Activated naive CD8-positive, alpha-beta T cell treated with anti-CD3 and anti-CD28 coated beads, Interleukin-2, amount 50 U/mL, for 16 hours (primary cell): ENCODE measurements around the gene LINC01488.

Experiments used
- DNase-seq: peaks from one replicate; pipeline ENCODE4 v3.0.0-alpha.2; 2020; ENCODE audit warnings: low read depth, low spot score

The LINC01488 gene

DNA sequence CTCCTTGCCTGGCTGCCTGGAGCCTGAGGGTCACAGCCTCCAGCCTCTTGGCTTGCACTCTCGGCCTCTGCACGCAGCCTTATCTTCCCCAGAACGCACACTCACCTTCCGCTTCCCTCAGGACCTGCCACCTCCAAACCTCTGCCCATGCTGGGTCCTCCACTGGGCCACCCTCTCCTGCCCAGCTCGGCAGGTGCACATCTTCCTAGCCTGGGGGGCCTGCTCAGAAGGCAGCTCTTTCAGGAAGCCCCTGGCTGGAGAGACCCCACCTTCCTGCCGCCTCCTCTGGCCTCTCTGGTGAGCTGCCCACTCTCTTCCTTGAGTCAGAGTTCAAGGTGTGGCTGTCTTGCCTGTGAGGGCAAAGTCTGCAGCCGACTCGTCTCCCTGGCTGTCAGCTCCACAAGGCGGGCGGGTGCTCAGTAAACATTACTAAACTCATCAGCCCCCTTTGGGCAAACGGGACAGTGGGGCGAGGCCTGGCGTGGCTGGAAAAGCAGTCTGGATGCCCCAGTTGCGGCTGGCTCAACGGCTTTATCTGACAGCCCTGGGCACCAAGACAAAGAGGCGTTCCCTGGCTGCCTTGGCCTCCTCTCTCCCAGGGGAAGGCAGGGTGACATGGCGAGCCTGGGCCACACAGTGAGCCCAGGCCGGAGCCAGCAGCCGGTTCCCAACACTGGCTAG lies 1.7 kb upstream of the LINC01488 start:
- no peak for DNase-seq

DNA sequence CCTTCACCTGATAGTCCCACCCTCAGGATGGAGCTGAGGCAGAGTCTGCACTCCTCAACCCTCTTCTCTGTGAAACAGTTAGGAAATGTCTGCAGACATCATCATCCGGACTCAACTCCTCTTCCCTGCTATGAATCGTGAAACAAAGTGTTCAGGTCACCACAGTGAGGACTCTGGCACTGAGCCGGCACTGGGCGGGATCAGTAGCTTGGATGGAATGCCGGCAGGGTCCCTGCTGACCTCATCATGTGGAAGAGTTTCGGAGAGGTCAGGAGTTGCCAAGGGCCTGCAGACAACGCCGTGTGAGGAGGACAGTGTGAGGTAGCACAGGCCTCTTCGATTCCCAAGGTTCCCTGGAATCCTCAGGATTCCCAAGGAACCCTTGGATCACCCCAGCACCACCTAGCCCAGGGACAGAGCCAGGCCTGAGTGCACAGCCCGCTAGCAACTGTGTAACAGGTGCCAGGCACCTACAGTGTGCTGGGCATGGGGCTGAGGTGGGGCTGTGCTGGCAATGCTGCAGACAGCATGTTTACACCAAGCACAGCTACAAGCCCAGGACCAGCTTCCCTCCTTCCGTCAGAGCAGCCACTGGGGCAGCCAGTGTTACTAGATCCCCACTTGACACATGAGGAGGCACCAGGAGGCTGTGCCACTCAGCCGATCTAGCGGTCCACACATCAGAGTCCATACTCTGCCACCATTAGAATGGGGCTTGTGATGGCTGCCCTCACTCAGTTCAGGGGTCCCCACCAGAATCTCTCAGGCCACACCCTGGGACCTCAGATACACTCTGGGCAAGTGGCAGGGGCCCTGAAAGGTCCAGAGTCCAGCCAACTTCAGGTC lies 693 bp upstream of the LINC01488 start:
- DNase-seq, result no peak

DNA sequence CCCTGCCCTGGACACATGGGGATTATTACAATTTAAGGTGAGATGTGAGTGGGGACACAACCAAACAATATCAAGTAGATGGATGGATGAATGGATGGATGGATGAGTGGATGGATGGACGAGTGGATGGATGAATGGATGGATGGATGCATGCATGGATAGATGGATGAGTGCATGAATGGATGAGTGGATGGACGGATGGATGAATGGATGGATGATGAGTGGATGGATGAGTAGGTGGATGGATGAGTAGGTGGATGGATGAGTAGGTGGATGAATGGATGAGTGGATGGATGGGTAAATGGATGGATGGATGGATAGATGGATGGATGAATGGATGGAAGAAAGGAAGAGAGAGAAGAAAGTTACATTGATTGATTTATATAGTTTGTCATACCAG lies 859 bp downstream of the LINC01488 start:
- no peak for DNase-seq

DNA sequence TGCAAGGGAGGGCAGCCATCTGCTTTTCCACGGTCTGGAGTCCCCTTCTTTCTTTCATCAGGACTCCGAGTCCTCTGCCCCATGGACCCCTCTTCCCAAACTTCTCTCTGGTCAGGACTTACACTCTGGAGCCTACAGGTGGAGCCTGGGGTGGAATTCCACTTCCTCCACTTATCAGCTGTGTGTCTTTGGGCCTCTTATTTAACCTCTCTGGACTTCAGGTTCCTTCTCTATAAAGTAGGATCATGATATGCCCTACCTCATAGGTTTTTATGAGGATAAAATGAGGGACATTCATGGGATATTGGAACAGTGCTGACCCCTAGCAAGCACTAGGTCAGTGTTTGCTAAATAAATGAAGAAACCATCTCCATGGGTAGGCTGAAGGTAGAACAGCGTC lies 1.7 kb downstream of the LINC01488 start:
- no peak for DNase-seq

DNA sequence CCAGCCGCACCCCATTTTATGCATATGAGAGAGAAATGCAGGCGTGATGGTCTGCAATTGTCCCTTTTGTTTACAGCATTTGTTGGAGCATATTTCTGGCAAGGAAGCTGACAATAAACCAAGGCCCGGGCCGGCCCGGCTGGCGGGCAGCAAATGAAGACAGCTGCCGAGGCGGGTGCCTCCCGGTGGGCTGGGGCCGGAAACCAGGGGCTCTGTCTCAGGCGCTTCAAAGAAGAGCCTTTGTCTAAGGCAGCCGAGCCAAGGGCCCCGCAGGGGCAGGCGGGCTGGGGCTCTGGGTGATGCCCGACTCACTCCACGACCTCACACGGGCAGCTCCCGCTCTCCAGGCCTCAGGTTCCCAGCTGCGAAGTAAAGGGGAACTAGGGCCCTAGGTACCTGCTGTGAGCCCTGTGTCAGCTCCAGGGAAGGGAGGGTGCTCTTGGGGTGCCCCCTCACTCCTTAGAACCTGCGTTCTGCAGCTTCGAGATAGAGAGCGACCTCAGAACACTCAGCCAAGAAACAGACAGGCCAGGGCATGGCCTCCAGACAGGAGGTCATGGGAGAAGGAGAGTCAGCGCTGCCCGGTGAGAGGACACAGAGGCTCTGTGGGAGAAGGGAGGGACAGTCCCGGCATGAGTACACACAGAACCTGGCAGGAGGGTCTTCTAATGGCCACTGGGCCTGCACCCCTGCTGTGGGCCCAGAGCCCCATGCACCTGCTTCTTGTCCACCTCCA lies 2.4 kb downstream of the LINC01488 start:
- DNase-seq, result no peak

DNA sequence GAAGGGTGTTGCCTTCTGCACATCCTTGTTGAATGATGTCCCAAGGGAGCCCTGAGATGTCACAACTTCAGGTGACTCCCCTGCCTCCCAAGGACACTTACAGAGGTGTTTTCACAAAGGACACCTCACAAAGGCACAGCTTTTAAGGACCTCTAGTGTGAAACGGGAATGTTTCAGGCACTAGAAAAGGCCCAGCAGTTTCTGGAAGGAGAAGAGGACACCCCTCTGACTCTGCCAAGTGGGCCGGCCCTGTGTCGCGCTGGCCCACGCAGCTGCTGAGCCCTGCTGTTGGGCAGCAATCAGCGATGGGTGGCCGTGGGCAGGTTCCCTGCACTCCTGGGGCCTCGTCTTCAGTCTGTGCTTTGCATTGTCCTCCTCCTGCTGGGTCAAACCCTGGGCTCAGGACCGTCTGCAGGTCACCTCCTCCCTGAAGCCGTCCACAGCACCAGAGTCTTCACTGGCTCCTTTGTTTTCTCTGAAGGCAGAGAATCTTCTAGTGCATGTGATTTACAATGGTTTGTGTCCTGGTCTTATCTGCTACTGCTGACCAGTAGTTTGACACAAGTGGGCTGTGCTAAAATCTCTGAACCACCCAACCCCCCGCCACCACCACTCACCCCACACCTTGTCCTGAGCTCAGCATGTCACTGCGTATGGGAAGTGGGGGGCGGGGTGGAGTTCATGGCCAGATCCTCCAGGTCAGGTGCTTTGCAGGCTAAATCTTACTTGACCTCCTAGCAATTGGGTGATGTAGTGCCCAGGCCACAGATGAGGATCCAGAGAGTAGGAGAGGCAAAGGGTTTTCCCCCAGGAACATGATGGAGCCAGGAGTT lies 3.2 kb downstream of the LINC01488 start:
- no peak for DNase-seq

DNA sequence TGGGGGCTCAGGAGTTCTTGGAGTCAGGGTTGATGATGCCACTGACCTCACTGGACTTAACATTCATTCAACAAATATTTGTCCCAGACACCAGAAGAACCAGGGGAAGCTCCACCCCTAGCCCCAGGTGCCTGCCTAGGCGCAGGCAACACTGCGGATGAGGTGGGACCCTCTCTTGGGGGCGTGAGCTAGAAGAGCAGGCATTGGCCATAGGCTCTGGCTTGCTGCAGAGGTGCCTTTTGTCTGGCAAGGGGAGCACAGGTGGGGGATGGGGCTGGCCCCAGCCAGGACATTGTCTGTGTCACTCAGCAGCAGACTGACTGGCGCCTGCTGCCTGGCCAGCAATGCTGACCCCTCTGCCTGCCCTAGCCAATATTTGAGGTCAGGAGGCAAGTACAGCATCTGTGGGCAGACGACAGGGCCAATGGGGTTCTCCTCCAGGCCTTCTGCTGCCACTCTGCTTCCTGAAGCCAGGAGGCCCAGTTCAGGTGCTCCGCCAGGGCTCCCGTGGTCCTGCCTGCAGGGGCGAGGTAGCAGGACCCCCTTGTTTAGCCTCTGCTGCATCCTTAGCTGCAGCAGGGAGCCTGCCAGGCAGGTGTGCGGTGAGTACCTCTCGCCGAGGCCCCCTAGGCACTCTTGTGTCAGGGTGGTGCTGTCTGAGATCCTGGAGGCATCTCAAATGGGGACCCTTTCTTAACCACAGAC lies 4.0 kb downstream of the LINC01488 start:
- DNase-seq, result no peak

DNA sequence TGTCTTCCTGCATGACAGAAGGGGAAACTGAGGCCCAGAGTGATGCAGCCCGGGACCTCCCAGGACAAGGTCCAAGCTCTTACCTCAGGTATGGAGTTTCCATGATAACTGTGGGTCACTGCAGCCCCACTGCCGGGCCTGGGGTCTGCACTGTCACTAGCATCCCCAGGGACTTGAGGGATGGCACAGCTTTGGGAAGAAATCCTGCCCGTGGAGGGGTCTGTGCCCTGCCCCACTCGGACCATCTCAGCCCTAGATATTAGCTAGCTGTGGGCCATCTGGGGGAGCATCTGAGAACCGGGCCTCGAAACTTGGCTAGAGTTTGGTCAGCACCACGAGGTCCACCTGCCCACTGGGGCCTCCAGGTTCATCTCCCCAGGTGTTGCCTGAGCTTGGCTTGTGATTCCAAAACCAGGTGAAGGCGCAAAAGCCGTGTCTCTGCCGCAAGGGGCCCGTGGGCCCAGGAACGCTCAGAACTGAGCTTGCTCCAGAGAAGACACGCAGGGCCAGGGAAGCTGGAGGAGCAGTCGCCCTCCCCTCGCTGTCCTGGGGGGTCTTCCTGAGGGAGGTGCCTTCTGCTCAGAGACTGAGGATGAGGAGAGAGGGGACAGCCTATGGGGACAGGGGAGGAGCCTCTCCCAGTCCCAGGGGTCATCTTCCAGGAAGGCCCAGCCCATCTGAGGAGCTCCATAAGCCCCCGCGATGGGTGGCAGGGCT lies 4.8 kb downstream of the LINC01488 start:
- DNase-seq, result no peak

DNA sequence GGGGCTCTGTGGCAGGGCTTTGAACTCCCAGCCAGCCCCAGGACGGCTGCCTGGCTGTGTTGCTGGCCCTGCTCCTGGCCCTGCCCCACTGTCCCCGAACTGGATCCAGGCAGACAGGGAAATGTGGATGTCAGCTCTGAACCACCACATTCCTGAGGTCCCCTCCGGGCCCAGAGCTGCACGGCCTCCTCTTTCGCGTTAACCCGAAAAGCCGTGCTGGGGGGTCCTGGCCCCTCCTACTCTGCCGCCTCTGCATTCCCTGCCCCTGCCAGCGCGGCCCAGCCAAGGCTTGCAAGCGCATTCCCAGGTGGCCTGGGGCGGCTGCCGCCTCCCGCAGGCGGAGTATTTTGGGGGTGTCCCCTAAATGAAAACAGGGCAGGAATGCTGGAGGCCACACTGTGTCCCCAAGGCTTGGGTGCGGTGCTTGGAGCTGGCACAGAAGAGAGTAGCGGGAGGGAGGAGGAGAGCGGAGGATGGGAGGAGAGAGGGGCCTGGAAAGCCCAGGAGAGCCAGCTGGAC lies 5.4 kb downstream of the LINC01488 start:
- DNase-seq, result no peak

DNA sequence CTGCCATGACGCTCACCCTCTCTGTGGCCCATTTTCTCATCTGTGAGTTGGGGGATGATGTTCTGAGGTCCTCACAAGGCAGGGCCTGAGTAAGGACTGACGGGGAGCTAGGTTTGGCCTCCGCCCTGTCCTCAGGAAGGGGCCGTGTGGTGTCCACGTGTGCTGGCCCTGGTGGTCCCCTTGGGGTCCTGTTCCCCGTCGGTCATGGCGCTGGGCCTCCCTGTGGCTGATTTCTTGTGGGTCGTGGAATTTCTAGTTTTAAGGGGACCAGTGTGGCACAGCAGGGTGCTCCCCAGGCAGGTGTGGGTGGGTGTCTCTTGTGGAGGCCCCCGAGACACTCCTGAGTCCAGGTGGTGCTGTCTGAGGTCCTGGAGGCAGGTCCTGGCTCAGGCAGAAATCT lies 5.9 kb downstream of the LINC01488 start:
- DNase-seq, result no peak

DNA sequence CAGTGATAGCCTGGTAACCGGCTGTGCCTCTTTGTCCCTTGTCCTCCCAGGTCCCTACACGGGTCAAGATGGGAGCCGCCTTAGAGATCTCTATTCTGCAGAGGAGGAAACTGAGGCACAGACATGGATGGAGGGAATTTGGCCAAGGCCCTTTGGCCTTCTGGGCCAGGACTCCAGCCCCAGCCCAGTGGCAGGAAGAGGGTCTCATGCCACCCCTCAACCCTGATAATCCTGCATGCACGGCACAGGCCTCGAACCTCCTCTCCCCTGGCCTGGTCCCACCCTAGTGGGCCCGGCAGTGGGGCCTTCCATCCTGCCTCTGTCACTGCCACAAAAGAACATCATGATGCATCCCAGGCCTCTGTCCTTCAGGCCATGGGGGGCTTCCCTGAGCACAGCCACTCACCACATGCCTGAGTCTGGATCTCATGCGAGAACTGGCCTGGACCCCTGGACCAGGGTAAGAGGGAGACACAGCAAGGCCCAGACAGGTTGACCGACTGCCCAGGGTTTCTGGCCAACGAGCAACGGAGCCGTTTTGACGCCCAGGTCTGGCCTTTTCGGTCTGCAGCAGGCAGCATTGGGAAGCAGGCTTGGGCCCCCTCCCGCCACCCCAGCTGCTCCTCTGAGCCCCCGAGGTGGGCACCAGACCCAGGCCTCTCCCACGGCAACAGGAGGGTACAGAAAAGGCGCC lies 6.5 kb downstream of the LINC01488 start:
- DNase-seq, result no peak

DNA sequence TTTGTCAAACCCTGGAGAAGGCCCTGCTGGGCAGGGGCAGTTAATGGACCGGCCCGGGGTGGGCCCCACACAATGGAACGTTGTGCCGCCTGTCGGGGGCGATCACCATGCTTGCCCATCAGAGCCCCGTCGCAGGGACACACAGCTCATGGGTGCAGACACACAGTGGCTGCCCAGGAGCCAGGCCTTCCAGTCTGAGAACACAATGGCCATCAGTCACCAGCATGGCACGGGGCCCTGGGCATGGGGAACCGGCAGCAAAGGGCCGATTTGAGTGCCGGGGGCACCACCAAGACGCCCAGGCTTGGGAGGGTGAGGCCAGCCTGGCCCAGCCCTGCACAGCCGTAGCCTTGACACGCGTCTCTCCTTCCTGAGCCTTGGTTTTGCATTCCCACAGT lies 7.1 kb downstream of the LINC01488 start:
- no peak for DNase-seq

DNA sequence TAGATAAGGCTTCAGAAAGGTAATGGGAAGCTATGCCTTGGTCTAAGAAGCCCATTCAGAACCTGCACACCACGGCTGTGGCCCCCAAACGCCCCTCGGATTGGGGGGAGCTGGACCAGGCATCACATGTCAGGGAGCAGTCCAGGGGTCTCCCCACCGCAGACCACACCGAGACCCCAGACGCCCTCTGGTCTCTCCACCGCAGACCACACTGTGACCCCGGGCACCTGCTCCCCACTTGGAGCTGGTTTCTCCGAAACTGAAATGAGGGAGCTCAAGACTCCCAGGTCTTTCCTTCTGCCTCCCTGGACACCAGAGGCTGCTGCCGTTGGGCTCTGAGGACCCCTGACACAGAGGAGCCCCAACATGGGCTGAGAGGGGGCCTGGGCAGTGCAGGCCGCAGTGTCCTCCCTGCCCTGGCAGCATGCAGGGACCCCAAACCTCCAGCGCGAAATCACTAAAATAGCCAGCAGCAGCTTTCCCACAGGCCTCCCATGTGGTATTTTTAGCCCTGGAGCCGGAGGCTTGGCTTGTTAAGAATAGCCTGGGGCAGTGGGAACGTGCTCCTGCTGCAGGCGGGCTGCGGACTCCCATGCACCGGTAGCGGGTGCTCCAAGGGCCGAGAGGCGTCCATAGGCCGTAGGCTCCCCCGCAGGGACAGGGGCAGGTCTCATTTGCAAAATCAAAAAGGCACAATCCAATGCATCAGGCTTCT lies 7.7 kb downstream of the LINC01488 start:
- DNase-seq, result no peak

DNA sequence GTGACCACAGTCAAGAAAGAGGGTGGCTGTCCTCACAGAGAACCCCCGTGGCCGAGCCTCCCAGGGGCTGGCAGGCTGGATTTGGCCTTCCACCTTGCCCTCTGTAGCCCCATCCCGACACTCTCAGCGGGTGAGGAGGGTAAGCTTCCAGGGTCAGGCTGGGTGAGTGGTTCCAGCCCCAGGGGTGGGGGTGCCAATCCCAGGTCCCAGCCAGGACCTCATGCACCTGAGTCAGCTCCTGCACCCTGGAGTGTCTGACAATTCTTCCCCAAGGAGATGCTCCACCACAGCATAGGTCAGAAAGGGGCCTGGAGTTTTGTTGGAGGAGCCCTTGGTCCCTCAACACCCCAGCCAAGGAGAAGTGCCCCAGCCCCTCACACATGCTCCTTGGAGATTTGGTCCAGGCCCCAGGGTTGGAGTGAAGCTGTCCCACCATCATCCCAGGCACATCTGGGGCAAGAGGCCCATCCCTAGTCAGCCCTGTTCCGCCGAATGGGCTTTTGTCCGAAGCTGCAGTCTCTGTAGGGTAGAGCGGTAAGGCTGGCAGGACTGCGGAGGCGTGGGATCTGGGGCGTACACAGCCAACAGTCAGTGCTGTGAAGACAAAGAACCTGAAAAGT lies 8.4 kb downstream of the LINC01488 start:
- DNase-seq, result no peak

DNA sequence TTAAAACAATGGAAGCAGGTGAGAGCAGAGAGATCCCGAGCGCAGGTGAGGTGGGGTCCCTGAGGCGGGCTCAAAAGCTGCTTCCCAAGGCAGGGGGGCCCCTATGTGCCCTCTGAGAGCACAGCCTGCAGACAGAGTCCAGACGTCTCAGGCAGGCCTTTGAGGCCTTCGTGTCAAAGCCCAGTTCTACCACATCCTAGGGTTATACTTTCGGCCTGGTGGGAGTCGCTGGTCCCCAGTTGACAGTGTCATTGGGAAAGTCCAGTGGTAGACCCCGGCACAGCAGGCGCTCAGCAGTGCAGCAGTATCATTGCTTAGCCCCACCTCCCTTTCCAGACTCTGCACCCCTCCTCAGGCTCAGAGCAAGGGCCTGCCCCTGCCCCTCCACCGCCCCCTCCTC lies 9.1 kb downstream of the LINC01488 start:
- no peak for DNase-seq

DNA sequence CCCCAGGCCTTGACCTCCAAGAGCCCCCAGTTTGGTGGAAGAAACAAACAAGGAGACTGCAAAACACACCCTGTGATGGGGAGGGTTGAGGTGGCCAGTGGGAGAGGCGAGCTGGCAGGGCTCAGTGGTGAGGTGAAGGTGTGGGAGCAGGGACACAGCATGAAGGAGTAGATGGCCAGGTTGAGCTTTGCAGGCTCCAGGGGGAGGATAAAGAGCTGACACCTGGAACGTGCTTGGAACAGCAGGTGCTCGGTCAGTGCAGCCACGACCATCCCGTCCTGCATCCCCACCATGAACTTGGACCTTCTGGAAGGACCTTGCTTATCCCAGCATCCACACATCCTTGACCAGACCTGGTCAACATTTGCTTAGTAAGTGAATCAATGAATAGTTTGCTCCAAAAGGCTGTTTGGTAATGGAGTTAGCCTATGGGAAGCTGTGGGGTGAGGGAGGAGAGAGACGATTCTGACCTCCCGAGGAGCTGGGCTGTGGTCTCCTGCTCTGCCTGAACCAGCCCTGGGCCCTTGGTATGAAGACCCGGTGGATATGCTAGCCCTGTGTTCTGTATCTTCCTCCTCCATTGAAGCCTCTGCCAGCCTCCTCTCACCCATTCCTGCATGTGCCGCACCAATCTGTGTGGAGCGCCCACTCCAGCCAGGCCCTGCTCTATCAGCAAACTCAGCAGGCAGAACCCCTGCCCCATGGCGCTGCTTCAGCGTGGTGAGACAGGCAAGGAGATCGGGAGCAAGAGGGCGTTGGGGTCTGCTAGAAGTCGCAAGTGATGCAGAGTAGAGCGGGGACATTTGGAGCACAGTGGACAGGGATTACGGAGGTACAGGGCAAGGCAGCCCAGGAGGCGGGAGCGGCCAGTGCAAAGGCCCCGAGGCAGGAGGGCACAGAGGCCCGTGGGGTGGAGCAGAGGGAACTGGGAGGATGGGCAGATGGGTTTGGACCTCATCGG lies 9.9 kb downstream of the LINC01488 start:
- no peak for DNase-seq
